Heart left ventricle (tissue), 16 donors: ENCODE data around the gene TBX10. TPM values are rescaled to one million over a fixed set of nuclear protein-coding genes. Genes with fewer than 3 reads are reported as not detected.

Experiments used
- ATAC-seq, 4 donors: fragments of 200-7000 bp; cut with Tn5 transposase; one replicate each; pipeline ENCODE4 v1.9.1; 2020 to 2022; ENCODE audit warnings: moderate library complexity in 4 of 4, mild to moderate bottlenecking in 3 of 4, moderate number of reproducible peaks in 1 of 4
- DNase-seq, 5 donors: peaks; one replicate each; pipeline ENCODE4 v3.0.0-alpha.2; 2020
- H3K27ac ChIP-seq, 12 donors: fragments of 200-600 bp; sonication (generic) in 4 of 12; one replicate each; pipeline versions ENCODE4 v1.5.0 to v1.8.0; 2016 to 2022; ENCODE audit warnings: mild to moderate bottlenecking in 2 of 12
- H3K27me3 ChIP-seq, 9 donors: fragments of 200-600 bp; sonication (generic) in 2 of 9; one replicate each; pipeline versions ENCODE4 v1.5.1 to v1.8.0; 2016 to 2022; ENCODE audit warnings: mild to moderate bottlenecking in 3 of 9
- H3K36me3 ChIP-seq, 9 donors: fragments of 200-600 bp; sonication (generic) in 2 of 9; one replicate each; pipeline versions ENCODE4 v1.5.0 to v1.8.0; 2018 to 2022; ENCODE audit warnings: mild to moderate bottlenecking in 2 of 9
- H3K4me1 ChIP-seq, 12 donors: fragments of 200-600 bp; sonication (generic) in 4 of 12; one replicate each; pipeline versions ENCODE4 v1.5.0 to v1.8.0; 2016 to 2022; ENCODE audit warnings: mild to moderate bottlenecking in 3 of 12
- H3K4me3 ChIP-seq, 12 donors: fragments of 200-600 bp; sonication (generic) in 4 of 12; one replicate each; pipeline versions ENCODE4 v1.5.0 to v1.8.0; 2017 to 2022; ENCODE audit warnings: mild to moderate bottlenecking in 9 of 12, moderate library complexity in 4 of 12
- H3K9me3 ChIP-seq, 12 donors: fragments of 200-600 bp; sonication (generic) in 4 of 12; one replicate each; pipeline versions ENCODE4 v1.5.0 to v1.8.0; 2016 to 2022; ENCODE audit warnings: mild to moderate bottlenecking in 1 of 12
- POLR2A ChIP-seq, 2 donors: fragments of 450-650 bp; IDR thresholded peaks; one replicate each; pipeline ENCODE4 v1.6.1; 2017; ENCODE audit warnings: antibody characterized with exemption in 2 of 2, mild to moderate bottlenecking in 2 of 2, moderate library complexity in 2 of 2
- WGBS, 4 donors: extraction: QIAGEN DNeasy Blood & Tissue Kit in 2 of 4; methylation state at CpG; one replicate each; pipeline versions ENCODE4 v1.1.5 to v1.1.7; 2013 to 2018; 5-methylcytosine and 5-hydroxymethylcytosine counted together
- intact Hi-C, 10 donors: fragments of 100-400 bp; cut with DNase I; formaldehyde crosslinking; loops; one replicate each; pipeline versions ENCODE4 v1.11.1 to v1.14.2; 2022
- polyA plus RNA-seq, 2 donors: library from polyadenylated mRNA; stranded (reverse); fragments of 200-250 nt; gene quantifications; one replicate each; pipeline ENCODE4 v1.2.3, GENCODE V29; 2013
- total RNA-seq, 9 donors: library from RNA; depleted of rRNA in 2 of 9; stranded (reverse); fragments of >200 nt in 2 of 9; fragmentation: NEBNext Ultra II Directional in 3 of 9; extraction: Animal tissue kit (Norgen Biotek cat#: 25700) in 3 of 9; gene quantifications; one replicate each; pipeline versions ENCODE4 v1.1.0 to v1.2.4, GENCODE V29; 2016 to 2023
- TF ChIP-seq, protein P1 (sequence below), 12 donors: fragments of 200-600 bp; sonication (generic) in 4 of 12; IDR thresholded peaks; one replicate each; pipeline versions ENCODE4 v1.5.0 to v1.8.0; 2018 to 2022; ENCODE audit warnings: antibody characterized with exemption in 12 of 12, mild to moderate bottlenecking in 5 of 12
- donor health status: ischemic (EF 13 %, LVEDD 7.1; RV severe dilation, severe dysfunction).
- donor health status: healthy with polysubstance abuse.
- donor health status: DM: no; HTN: yes; CAD: no.
- donor health status: DM: no; HTN: no; CAD: no.
- donor health status: ischemic (EF 25% LVEDD 6.9; RV normal size, moderate dysfunction).
- donor health status: ischemic (EF 25% LVEDD 5.7; RV mildly dilated, moderate dysfunction).
- donor health status: healthy.
- donor health status: DM: yes; HTN: yes; CAD: no.
- donor health status: ischemic (EF 35%, LVEDD 5.7; RV mildly dilated, moderate dysfunction).
- donor health status: nonischemic (EF 11% LVEDD 7.7; RV severe dilation, severe dysfunction).
- donor health status: DM: yes; HTN: yes; CAD: no.
- donor health status: PGD.
- donor health status: ischemic (EF 29% LVEDD 5.4; RV normal size, mild dysfunction).
- donor health status: nonischemic (EF 23%, LVEDD 6.1; RV moderate dilation, normal function).

The TBX10 gene
- total and polyA plus RNA-seq, 11 donors, result 0.11 to 0.30 TPM; not detected in 9

DNA sequence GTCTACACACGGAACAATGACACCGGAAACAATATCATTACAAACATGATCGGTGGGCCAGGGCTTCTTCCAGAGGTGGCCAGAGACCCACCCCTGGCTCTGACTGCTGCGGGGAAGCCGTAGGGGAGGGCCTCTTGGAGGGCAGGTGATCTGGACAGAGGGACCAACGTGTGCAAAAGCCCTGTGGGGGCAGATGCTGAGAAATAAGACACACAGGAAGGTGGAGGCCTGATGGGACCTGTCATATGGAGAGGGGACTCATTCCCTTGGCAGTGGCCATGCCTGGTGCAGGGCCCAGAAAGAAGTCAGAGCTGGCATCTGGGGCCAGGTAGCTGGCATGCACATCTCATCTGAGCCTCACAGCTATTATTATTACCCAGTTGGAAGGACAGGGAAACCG lies 33.8 kb upstream of the TBX10 start:
- DNase-seq (no peak), ATAC-seq (no peak)
- H3K4me1 ChIP-seq, result no peaks in the 10 kb centered on the region
- peaks cover 0 to 14% (median 0%) of the 10 kb centered on the region in 9 donors for H3K27me3 ChIP-seq
- TF ChIP-seq POLR2A (IDR thresholded peaks at IDR 0.05), result no peak
- TF ChIP-seq, protein P1, sequence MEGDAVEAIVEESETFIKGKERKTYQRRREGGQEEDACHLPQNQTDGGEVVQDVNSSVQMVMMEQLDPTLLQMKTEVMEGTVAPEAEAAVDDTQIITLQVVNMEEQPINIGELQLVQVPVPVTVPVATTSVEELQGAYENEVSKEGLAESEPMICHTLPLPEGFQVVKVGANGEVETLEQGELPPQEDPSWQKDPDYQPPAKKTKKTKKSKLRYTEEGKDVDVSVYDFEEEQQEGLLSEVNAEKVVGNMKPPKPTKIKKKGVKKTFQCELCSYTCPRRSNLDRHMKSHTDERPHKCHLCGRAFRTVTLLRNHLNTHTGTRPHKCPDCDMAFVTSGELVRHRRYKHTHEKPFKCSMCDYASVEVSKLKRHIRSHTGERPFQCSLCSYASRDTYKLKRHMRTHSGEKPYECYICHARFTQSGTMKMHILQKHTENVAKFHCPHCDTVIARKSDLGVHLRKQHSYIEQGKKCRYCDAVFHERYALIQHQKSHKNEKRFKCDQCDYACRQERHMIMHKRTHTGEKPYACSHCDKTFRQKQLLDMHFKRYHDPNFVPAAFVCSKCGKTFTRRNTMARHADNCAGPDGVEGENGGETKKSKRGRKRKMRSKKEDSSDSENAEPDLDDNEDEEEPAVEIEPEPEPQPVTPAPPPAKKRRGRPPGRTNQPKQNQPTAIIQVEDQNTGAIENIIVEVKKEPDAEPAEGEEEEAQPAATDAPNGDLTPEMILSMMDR (IDR thresholded peaks at IDR 0.05), result no peak
- H3K36me3 ChIP-seq, result no peaks in the 10 kb centered on the region
- WGBS, 4 donors, result 76 to 87% (median 83%) methylated on average over 7 of the region's 7 CpGs
- H3K27ac ChIP-seq, result no peak overlapping the region
- intact Hi-C loops, result no loop called here
- no peak overlapping the region for H3K4me3 ChIP-seq
- peaks cover 0 to 6% (median 0%) of the 10 kb centered on the region in 12 donors for H3K9me3 ChIP-seq

DNA sequence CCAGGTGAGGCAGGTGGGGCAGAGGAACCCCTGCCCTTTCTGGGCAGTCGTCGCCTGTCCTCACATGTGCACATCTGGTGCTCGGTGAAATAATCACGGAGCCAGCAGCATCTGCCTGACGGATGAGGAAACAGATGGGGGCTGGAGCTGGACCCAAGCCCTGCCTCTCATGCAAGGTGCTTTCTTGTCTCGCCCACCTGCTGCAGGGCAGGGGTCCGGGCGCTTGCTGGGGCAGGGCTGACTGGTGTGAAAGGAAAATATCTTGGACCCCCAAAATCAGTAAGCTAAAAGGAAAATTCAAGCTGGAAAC lies 31.6 kb upstream of the TBX10 start:
- no peak for TF ChIP-seq POLR2A (IDR thresholded peaks at IDR 0.05)
- TF ChIP-seq, protein P1 (IDR thresholded peaks at IDR 0.05), result no peak
- ATAC-seq, result no peak
- no peaks in the 10 kb centered on the region for H3K4me1 ChIP-seq
- no peak for DNase-seq
- H3K27ac ChIP-seq, result no peak overlapping the region
- intact Hi-C loops, result no loop called here
- no peaks in the 10 kb centered on the region for H3K36me3 ChIP-seq
- H3K27me3 ChIP-seq, result peaks cover 0 to 14% (median 0%) of the 10 kb centered on the region in 9 donors
- WGBS, 4 donors, result 64 to 67% (median 65%) methylated on average over 8 of the region's 8 CpGs
- no peak overlapping the region for H3K4me3 ChIP-seq
- peaks cover 0 to 3% (median 0%) of the 10 kb centered on the region in 12 donors for H3K9me3 ChIP-seq

DNA sequence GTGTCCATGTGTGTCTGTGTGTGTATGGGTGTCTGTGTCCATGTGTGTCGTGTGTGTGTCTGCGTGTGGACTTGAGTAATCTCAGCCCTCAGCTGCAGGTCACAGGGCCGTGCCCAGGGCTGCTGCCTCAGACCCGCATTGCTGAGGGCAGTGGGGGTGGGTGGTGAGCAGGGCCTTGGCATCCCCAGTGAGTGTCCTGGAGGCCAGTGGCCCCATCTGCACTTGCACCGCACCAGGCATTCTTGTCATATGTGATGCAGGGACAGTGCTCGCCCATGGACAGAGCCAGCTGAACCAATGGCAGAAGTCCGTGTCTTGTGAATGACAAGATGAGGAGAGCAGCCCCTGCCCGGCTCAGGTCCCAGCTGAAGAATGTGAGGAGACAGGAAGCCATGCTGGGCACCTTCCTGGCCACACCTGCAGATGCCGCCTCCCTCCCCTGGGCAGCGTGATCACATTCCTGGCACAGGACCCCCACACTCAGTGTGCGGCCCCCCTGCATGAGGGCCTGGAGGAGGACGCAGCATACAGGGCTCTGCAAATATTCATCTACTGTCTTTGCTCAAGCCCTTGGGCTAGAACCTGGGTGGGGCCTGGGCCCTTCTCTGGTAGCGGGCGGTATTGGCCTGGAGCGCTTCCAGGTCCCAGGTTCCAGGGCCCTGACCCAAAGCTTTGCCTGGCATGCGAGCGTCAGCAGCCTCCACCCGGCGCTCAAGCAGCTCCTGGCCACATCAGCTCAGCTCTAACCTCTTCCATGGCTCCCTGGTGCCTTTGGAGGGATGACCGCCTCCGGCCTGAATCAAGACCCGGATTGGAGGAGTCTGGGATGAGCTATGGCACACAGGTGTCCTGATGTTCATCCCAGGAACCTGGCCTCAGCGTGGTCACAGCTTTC lies 31.0 kb upstream of the TBX10 start:
- ATAC-seq (no peak), DNase-seq (no peak)
- 81 to 84% (median 82%) methylated on average over 18 to 23 of the region's 23 CpGs for WGBS, 4 donors
- no peak overlapping the region for H3K27ac ChIP-seq
- H3K4me3 ChIP-seq, result no peak overlapping the region
- H3K9me3 ChIP-seq, result no peaks in the 10 kb centered on the region
- intact Hi-C loops, result no loop called here
- H3K27me3 ChIP-seq, result peaks cover 0 to 14% (median 0%) of the 10 kb centered on the region in 9 donors
- H3K4me1 ChIP-seq, result no peaks in the 10 kb centered on the region
- no peaks in the 10 kb centered on the region for H3K36me3 ChIP-seq
- TF ChIP-seq, protein P1 (IDR thresholded peaks at IDR 0.05), result no peak
- TF ChIP-seq POLR2A (IDR thresholded peaks at IDR 0.05), result no peak

DNA sequence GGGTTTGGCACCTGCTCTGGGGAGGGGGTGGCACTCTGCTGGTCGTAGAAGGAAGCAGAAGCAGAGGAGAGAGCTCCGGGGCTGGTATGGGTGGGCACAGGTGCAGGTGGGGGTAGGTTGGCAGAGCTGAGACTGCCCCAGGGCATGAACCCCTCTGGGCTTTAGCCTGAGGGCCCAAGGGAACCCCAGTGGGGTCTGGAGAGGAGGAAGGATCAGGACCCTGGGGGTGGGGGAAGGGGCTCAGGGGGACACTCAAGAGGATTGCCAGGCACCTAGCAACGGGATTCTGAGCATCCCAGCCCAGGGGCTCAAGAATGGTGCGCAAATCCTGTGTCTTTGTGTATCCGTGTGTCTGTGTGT lies 28.6 kb upstream of the TBX10 start:
- Histone ChIP-seq H3K4me3 (no peak overlapping the region), H3K27ac (no peak overlapping the region), H3K27me3 (no peaks in the 10 kb centered on the region), H3K9me3 (no peaks in the 10 kb centered on the region), H3K4me1 (no peaks in the 10 kb centered on the region), H3K36me3 (no peaks in the 10 kb centered on the region)
- 65 to 71% (median 68%) methylated on average over 5 of the region's 5 CpGs for WGBS, 4 donors
- TF ChIP-seq POLR2A (IDR thresholded peaks at IDR 0.05), result no peak
- TF ChIP-seq, protein P1 (IDR thresholded peaks at IDR 0.05), result no peak
- intact Hi-C loops, result loop anchor here in 1 of 10 donors (10.0 kb wide), 1 partner anchor 93 kb away; no protein-coding TSS in a partner anchor
- ATAC-seq, result no peak
- DNase-seq, result no peak
